Left hindlimb (tissue), 1 donor: ENCODE measurements around the gene ANKS3.
A peak's percentile ranks its signal among the peaks of the same experiment; 100 is the strongest.
"Not testable (repeated sequence)": the region's sequence is repeated elsewhere in the genome, so short reads cannot be mapped to it uniquely, and the experiment has no call there.

Experiments used
- DNase-seq: peaks from one replicate; pipeline ENCODE4 v3.0.0-alpha.2; 2018

Gene ANKS3

DNA sequence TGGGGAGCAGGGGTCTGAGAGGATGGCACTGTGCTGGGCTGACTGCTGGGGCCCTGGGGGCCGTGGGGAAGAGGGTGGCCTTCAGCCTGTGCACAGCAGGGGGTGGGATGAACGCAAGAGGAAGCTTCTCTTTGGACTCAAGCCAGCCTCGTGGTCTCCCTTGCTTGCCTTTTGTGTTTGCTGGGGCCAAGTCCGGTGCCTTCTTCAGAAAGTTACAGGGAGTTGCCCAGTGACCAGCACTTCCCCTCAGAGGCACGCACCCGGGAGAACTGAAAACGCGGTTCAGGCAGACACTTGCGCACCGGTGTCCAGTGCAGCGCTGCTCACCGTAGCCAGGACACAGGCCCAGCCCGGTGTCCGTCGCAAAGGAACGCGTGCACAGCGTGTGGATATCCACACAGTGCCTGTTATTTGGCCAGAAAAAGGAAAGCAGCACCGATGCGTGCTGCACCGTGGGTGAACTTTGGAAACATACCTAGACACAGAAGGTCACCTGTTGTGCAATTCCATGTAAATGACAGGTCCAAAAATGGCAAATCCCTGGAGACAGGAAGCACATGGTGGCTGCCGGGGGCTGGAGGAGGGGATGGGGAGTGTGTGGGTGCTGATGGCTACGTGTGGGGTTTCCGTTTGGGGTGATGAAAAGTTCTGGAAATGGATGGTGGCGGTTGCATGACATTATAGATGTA, 70.2 kb downstream of the ANKS3 start:
- peak; percentile 56 for DNase-seq

DNA sequence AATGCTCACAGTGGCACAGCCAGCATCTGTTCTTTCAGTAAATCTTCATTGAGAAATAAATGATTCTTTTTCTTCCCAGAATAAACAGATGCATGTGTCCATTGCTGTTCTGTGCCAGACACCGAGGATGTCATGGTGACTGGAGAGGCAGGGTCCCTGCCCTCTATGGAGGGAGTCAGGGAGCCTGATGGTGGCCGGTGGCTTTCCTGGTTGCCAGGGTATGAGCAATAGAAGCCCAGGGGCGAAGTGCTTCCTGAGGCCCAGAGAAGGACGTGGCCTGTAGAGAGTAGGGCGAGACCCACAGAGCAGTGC, 70.7 kb downstream of the ANKS3 start:
- DNase-seq, result no peak

DNA sequence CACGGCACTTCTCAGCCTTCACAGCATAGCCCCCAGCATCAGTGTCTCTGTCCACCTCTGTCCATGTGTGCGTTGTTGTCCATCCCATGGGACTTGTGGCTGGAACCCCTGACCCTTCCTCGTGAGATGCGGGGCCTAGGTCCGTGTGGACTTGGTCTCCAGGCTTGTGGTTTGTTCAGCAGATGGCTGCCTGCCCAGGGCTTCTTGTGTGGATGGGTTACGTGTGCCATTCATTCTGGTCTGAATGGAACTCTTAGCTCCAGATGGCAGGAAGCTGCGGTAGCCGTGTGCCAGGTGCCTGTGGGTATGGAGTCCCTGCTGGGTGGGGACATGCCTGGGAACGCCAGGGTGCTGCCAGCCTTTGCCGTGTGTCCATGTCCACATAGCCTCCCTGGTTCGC, 72.4 kb downstream of the ANKS3 start:
- DNase-seq, result peak; percentile 42

DNA sequence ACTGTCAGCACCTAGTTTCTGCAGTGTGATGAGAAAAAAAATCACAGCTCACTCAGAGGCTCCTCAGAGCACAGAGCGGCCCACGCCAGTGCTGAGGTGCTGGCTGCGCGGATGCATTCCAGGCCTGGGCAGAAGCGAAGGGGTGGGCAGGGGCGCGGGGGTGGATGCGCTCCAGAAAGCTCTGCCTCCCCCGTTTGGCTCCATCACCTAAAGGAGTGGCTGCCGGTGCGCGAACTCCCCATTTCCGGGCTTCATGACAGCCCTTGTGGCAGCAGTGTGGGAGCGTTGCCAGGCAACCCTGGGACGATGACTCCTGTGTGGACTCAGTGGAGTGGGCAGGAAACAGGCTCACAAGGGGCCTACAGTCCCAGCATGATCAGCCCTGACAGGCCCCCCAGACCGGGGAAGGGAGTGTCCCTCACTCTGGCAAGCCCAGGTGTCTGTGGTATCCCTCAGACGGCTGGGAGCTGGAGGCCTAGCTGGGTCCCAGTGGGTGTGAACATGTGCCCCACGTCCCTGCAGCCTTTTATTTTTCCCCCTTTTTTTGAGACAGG, 73.5 kb downstream of the ANKS3 start:
- peak; percentile 85 for DNase-seq

DNA sequence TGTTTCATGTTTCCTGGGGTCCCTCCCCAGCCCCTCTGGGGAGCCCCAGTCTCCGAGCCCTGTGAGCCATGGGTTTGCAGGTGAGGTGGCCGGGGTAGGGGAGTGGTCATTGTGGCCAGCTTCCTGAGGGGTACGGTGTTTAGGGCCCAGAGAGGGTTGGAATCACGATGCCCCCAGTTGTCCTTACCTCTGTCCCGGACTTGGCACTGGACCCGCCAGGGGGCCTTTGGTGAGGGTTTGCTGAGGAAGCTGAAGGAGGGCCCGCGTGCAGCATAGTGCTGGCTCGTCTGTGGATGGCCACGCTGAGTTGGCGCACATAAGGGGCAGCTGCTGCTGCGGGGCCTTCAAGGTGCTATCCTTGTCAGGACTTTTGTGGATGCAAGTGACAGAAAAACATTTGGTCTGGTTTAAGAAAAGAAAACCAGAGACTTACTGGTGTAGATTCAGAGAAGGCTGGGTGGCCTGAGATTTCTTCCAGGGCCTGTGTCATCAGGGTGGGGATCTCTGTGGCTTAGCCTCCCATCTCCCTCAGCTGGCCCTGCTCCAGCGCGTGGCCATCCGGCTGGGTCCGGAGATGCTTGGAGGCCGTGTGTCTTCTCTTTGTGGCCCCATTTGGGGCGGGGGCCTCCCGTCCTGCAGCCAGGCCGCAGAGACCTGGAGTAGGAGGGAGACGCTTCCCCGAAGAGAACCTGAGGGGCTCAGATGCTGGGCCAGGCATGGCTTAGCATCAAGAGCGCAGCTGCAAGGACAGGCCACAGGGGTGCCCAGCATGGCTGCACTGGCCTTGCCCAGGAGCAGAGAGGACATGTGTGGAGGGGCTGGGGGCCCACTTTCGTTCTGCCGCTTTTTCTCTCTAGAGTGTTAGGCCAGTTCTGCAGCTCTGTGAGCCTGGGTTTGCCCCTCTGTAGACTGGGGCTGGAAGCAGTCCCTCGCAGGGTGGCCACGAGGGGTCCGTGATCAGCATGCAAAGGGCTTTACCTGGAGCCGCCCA, 74.4 kb downstream of the ANKS3 start:
- DNase-seq, result peak; percentile 32

DNA sequence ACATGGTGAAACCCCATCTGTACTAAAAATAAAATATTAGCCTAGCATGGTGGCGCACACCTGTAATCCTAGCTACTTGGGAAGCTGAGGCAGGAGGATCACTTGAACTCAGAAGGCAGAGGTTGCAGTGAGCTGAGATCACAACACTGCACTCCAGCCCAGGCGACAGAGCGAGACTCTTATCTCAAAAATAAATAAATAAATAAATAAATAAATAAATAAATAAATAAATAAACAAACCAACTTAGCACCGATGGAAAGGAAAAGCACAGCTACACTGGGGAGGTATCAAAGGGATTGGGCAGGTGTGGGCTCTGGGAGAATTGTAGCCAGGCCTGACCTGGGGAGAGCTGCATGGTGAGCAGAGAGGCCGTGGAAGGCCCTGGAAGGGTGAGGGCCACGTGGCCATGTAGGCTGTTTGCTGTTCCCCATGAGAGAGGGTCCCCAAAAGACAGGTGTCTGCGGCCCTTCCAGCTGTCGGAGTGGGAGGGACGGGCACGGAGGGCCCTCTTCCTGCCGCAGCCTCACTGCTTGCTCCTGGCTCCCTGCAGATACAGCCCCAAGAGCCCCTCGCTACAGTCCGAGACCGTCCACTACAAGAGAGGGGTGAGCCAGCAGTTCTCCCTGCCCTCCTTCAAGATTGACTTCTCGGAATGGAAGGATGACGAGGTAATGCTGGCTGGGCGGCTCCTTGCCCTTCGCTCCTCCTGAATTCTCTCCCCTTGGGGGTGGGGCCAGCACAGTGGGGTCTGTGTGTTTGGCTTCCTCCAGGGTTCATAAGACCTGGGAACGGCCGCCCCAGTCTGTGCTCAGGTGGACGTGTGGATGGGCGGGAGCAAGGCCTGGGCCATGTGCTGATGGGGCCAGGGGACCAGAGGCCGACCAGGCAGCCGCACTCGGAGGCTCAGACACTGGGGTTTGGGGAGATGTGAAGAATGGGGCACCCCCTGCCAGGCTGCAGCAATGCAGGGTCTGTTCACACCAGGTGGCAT, 77.1 kb downstream of the ANKS3 start:
- DNase-seq, result no peak

DNA sequence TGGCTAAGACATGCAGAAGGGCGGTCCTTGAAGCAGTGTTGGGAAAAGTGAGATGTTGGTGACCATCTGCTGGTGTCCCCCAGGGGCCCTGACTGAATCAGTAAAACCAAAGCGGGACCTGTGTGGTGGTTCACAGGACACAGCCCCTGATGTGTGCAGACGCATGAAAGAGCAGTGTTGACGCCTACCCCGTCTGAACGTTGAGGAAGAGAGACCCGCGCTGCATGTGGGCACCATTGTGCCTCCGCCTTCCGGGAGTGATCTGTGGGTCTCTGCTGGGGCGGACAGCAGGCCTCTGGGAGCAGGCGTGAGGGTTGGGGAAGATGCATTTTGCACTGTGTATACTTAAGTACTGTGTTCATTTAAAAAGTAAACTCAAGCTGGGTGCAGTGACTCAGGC, 77.8 kb downstream of the ANKS3 start:
- no peak for DNase-seq

DNA sequence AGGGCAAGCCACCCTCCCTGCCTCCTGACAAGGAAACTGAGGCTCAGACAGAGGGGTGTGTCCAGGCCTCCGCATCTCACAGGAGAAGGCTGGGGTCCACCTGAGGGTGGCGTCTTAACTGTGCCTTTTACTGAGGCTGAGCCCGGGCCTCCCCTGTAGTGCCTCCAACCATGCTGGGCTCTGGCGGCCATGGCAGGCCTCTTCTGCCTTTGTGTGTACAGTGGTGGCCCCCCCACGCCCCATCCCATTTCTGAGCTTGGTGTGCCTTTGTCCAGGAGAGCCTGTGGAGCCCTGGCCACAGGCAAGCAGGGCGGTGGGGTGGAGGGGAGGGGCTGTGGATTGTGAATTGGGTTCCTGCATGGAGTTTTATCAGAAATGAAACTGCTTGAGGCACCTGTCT, 78.3 kb downstream of the ANKS3 start:
- DNase-seq, result no peak

DNA sequence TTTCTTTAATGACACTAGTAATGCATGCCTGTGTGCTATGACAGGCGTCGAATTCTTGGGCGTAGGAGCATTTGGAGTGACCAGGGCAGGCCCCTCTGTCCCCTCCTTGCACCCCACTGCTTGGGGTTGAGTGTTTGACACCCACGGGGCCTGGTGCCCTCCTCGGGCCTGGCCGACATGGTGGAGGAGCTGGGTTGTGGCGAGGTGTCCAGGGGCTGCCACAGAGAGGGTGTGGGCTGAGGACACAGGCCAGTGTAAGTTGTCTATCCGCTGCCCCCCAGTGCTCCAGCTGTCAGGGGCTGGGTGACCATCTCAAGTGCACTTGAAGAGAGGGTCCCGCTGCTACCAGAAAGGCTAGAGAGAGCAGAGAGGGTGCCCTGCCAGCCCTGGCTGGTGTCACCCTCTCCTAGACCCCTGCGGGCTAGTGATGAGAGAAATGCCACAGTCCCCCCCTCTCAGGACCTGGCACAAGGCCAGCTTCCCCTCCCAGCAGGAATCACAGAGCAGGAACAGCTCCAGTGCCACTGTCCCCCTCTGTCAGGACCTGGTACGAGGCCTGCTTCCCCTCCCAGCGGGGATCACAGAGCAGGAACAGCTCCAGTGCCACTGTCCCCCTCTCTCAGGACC, 79.0 kb downstream of the ANKS3 start:
- no peak for DNase-seq

DNA sequence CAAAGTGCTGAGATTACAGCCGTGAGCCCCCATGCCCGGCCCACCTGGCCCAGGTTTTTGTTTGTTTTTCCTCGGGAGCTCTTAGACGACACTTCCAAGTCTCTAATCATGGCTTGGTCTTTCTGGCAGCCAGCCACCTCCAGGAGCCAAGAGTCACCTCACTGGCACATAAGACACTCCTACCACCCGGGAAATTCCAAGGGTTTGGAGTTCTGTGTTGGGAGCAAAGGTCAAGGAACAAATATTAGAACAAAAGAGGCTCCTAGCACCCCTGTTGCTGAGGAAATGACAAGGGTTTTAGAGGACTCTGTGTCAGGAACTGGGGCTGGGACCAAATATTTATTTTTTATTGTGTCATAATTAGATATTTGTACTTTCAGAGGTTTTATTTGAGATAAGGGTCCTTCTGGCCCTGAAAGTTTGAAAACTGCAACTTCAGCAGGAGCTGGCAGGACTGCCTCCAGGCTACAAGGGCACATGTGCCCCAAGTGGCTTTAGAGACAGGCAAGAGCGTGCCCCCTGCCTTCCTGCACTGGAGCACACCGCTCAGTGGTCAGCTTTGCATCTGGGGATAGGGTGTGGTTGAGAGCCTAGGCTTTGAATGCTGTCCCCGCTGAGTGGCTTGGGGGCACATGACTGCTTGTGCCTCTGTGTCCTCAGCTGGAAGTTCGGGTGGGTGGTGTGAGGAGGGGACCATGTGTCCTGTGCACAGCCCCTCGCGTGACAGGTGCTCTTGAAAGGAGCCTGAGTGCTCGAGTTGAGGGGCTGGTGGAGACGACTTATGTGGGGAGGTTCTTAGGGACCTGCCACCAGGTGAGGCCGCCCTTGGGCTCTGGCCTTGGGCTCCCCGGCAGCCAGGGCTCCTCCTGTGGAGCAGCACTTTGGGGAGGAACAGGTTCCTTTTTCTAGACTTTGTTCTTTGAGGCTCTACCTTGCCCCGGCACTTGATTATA, 79.8 kb downstream of the ANKS3 start:
- no peak for DNase-seq

DNA sequence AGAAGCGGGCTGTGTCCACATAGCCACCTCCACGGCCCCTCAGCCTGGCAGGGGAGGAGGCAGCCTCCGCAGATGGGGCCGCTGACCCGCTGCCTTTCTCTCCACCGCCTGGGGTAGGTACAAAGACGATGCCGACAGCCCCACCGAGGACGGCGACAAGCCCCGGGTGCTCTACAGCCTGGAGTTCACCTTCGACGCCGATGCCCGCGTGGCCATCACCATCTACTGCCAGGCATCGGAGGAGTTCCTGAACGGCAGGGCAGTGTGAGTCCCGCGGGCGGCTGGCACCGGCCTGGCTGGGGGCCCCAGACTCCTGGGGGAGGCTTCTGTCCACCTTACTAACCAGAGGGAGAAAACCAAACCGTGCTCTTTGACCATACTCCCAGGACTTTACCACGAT, 81.5 kb downstream of the ANKS3 start:
- no peak for DNase-seq

DNA sequence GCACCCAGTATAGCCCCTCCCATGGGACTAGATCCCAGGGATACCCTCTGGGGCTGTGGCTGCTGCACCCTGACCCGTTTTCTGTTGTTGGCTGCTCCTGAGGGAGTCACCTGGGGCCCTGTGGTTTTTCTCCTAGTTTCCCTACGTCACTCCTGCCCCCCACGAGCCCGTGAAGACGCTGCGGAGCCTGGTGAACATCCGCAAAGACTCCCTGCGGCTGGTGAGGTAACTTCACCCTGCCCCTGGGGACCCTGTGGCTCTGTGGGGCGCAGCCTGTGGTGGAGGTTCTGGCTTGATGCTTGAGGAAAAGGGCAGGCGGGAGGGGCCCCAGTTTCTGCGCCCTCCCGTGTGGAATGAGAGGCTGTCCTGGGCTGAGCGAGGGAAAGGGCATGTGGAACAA, 82.2 kb downstream of the ANKS3 start:
- no peak for DNase-seq

DNA sequence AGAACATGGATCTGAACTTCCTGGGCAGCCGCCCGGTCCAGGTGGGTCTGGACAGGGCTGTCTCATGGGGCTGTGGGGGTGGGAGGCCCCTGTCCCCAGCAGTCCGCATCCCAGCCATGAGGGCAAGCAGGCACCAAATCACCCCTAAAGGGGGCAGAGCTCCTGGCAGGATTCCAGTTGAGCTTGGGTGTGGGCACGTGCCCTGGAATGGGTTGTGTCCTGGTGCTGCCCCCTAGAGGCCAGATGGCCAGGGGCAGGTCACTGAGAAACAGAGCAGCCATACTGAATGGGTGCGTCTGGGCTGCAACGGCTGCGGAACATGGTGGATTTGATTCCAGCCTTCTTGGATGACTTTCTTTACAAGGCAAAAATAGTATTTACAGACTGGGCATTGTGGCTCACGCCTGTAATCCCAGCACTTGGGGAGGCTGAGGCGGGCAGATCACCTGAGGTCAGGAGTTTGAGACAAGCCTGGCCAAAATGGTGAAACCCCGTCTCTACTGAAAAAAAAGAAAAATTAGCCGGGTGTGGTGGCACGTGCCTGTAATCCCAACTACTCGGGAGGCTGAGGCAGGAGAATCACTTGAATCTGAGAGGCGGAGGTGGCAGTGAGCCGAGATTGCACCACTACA, 83.5 kb downstream of the ANKS3 start:
- not testable (repeated sequence) for DNase-seq

DNA sequence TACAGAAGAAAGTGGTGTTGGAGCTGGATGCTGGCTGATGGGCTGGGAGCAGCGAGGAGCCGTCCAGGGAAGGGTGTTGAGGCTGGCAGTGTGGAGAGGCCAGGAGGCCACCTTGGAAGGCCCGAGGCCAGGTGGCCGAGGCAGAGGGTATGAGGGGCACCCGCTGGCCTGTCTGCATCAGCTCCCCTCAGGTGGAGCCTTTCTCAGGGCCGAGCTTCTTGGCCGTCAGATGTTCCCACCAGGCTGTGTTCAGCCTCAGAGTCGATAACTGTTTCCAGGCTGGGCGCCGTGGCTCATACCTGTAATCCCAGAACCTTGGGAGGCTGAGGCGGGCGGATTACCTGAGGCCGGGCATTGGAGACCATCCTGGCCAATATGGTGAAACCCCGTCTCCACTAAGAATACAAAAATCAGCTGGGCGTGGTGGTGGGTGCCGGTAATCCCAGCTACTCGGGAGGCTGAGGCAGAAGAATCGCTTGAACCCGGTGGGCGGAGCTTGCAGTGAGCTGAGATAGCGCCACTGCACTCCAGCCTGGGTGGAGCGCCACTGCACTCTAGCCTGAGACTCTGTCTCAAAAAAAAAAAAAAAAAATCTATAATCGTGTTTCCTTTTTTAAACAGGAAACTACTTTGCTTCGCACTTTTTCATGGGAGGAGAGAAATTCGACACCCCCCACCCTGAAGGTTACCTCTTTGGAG, 84.2 kb downstream of the ANKS3 start:
- DNase-seq, result no peak

DNA sequence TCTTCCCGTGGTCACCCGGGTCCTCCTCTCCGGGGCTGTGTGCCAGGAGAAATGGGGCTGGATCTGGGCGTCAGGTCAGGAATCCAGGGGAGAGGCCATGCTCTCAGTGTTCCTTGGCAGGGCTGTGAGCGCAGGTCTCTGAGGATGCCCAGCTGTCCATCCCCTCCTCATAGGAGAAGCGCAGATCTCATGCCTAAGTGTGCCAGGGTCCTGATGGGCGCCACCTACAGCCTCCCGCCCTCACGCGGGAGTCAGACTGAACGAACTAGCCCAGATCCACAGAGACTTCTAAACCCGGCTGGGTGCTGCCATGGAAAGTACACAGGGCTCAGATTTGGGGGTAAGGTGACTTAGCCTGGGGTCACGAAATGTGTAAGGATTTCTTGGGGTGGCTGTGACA, 85.2 kb downstream of the ANKS3 start:
- no peak for DNase-seq

DNA sequence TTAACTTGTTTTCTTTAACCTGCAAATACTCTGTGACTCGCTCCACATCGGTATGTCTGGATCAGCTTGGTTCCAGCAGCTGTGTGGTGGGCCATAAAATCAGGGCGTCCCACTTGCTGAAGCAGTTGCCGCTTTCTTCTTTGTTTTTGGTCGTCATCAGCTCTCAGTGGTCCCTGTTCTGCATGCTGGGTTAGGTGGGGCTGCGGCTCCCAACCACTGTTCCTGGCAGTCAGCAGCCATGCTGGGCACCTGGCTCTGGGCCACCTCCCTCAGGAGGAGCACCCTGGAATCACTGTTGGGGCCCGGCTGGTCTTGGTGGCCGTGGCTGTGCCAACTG, 86.5 kb downstream of the ANKS3 start:
- no peak for DNase-seq

DNA sequence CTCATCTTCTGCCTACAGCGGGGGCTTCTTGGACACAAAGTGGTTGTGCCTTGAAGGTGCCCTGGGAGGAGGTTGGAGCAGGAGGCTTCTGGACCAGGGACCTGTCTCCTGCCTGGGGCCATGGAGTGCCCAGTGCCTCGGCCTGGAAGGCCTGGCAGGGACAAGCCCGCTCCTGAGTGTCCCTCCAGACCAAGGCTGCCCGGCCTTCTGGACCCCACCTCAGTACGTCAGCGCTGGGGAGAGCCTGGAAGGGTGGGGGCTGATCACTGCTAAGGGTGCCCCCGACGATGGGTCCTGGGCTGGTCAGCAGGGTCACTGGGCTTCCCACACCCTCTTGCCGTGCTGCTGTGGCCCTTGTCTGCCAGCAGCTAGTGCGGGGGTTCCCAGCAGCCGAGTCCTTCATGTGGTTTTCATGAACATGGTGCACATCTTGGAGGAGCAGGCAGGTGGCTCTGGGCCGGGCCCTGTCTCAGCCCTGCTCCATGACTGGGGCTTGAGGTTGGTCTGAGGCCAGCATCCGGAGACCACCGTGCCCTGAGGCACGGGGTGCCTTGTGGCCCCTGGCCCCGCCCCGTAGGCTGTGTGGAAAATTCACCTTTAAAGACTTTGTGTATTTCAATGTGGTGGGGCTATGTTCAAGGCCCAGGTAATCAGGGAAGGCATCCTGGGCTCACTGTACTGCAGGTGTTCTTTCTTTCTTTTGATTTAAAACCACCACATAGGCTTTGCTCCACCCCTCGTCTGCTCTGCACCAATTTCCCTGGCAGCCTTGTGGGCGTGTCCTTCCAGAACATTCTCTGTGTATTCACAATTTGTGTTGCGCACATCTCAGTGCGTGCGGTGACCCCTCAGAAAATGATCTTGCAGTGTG, 87.1 kb downstream of the ANKS3 start:
- DNase-seq, result no peak
